Amniotic stem cell (primary cell): Measurements from ENCODE around the gene ZCCHC14.
"Not testable (repeated sequence)": the region's sequence is repeated elsewhere in the genome, so short reads cannot be mapped to it uniquely, and the experiment has no call there.

ENCODE experiments used
- DNase-seq: peaks from one replicate; lab custom pipeline; 2025; lab: John Stamatoyannopoulos, UW

ZCCHC14 gene

GRCh38 chr16:87497023-87497766 is 4.4 kb upstream of the ZCCHC14 start:
- not testable (repeated sequence) for DNase-seq

GRCh38 chr16:87496447-87496801 is 3.6 kb upstream of the ZCCHC14 start:
- no peak for DNase-seq

GRCh38 chr16:87495578-87496446 is 3.0 kb upstream of the ZCCHC14 start:
- no peak for DNase-seq

GRCh38 chr16:87493608-87494280 is 920 bp upstream of the ZCCHC14 start:
- DNase-seq: no peak

GRCh38 chr16:87492291-87492630 is 563 bp downstream of the ZCCHC14 start:
- no peak for DNase-seq

- DNase-seq: no peak
Measured at GRCh38 chr16:87491522-87492290, 1.1 kb downstream of the ZCCHC14 start.

GRCh38 chr16:87490799-87491521 is 1.9 kb downstream of the ZCCHC14 start:
- not testable (repeated sequence) for DNase-seq

- DNase-seq: no peak
Measured at GRCh38 chr16:87490096-87490798, 2.6 kb downstream of the ZCCHC14 start.

- DNase-seq: no peak
Measured at GRCh38 chr16:87489434-87490045, 3.3 kb downstream of the ZCCHC14 start.

- DNase-seq: not testable (repeated sequence)
Measured at GRCh38 chr16:87488960-87489359, 3.9 kb downstream of the ZCCHC14 start.

- DNase-seq: no peak
Measured at GRCh38 chr16:87487361-87487924, 5.4 kb downstream of the ZCCHC14 start.

GRCh38 chr16:87486713-87487247 is 6.0 kb downstream of the ZCCHC14 start:
- no peak for DNase-seq

- DNase-seq: no peak
Measured at GRCh38 chr16:87486282-87486681, 6.5 kb downstream of the ZCCHC14 start.

GRCh38 chr16:87485792-87486191 is 7.0 kb downstream of the ZCCHC14 start:
- DNase-seq: not testable (repeated sequence)

- DNase-seq: no peak
Measured at GRCh38 chr16:87484487-87485331, 8.1 kb downstream of the ZCCHC14 start.

GRCh38 chr16:87483481-87483880 is 9.3 kb downstream of the ZCCHC14 start:
- DNase-seq: no peak

- not testable (repeated sequence) for DNase-seq
Measured at GRCh38 chr16:87482670-87483069, 10.2 kb downstream of the ZCCHC14 start.

GRCh38 chr16:87482266-87482665 is 10.6 kb downstream of the ZCCHC14 start:
- DNase-seq: no peak

GRCh38 chr16:87481711-87482110 is 11.1 kb downstream of the ZCCHC14 start:
- DNase-seq: not testable (repeated sequence)
